Effector CD4-positive, alpha-beta T cell (primary cell): ENCODE data around the gene TRO.

Experiments
- DNase-seq: peaks from one replicate; pipeline ENCODE4 v3.0.0-alpha.2; 2020

TRO gene

GRCh38 chrX:54961750-54962149, 41.1 kb downstream of the TRO start:
- DNase-seq = no peak

DNA sequence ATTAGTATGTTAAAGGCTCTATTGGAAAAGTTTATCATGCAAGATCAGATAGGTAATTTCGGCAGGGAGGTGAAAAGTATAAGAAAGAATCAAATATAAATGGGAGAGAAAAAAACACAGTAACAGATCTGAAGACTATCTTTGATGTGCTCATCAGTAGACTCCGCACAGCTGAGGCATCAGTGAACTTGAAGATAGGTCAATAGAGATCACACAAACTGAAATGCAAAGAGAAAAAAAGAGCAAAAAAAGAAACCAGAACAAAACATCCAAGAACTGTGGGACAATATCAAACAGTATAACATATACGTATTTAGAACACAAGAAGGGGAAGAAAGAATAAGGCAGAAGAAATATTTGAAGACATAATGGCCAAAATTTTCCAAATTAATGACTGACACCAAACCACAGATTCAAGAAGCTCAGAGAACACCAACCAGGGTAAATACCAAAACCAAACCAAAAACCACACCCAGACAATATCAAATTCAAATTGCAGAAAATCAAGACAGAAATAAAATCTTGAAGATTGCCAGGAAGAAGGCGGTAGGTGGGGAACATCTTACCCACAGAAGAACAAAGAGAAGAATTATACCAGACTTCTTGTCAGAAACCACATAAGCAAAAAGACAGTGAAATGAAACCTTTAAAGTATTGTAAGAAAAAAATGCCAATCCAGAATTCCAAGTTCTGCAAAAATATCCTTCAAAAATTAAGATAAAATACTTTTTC, 44.3 kb downstream of the TRO start:
- no peak for DNase-seq

DNA sequence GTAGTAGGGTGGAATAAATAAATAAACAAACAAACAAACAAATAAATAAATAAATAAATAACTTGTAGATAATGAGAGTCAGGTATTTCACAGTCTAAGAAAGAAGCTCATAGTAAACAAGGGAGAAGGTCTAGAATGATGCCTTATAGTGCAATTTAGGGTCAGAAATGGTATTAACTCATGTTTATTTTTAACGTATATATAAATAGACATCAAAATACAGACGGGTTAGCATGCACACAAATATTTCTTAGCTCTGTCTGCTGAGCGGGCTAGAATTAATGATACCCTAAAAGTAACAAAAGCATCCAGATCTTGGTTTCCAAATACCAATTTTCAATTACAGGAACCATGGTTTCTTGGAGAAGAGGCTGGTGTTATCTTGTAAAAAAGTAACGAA, 56.8 kb downstream of the TRO start:
- no peak for DNase-seq

GRCh38 chrX:54978448-54978847, 57.8 kb downstream of the TRO start:
- DNase-seq = no peak

DNA sequence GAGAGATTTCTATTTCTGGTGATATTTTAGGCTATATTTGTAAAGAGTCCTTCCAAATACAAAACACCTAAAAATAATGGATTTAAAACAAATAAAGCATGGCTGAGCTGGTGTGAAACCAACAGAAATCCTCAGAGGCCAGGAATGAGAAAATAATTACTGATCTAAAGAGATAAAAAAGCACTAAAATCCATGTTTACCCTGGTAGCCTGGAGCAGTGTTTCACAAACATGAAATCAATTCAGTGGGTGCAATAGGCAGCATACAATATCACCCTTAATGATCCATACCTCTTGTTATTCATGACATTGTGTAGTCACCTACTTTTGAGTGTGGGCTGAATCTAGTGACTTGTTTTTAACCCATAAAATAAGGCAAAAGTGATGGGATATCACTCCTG, 58.8 kb downstream of the TRO start:
- DNase-seq = no peak

DNA sequence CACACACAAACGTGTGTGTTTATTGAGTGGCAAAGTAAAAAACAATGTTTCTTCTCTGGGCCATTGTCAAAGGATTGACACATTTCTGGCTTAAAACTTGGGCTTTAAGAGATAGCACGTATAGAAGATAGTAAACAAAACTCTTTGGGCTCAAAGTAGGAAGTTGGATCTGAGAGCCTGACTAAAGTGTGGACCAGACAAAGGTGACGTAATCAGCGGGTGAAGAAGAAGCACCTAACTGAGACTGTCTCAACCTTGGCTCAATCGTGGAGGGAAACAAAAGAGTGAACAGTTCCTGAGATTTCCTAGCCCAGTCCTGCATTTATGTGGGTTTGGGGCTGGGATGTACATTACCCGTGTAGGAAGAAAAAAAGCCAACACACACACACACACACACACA, 59.7 kb downstream of the TRO start:
- DNase-seq = no peak
